Measurements from ENCODE around the gene ITGB6.

GRCh38 chr2:160055726-160056108 is 144.4 kb downstream of the ITGB6 start:
- TF ChIP-seq, protein P1, sequence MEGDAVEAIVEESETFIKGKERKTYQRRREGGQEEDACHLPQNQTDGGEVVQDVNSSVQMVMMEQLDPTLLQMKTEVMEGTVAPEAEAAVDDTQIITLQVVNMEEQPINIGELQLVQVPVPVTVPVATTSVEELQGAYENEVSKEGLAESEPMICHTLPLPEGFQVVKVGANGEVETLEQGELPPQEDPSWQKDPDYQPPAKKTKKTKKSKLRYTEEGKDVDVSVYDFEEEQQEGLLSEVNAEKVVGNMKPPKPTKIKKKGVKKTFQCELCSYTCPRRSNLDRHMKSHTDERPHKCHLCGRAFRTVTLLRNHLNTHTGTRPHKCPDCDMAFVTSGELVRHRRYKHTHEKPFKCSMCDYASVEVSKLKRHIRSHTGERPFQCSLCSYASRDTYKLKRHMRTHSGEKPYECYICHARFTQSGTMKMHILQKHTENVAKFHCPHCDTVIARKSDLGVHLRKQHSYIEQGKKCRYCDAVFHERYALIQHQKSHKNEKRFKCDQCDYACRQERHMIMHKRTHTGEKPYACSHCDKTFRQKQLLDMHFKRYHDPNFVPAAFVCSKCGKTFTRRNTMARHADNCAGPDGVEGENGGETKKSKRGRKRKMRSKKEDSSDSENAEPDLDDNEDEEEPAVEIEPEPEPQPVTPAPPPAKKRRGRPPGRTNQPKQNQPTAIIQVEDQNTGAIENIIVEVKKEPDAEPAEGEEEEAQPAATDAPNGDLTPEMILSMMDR (IDR thresholded peaks at IDR 0.05; ENCODE audit: extremely low read depth in 1 of 2, insufficient read depth in 1 of 2, low read depth in 1 of 2, low read length in 2 of 2) = no peak
- TF ChIP-seq EZH2 (IDR thresholded peaks at IDR 0.05; ENCODE audit: borderline replicate concordance, low read depth, low read length, severe bottlenecking) (no peak), MAX (IDR thresholded peaks at IDR 0.05; ENCODE audit: insufficient read depth, insufficient read length) (no peak), POLR2A (IDR thresholded peaks at IDR 0.05; ENCODE audit: low read depth, low read length) (no peak), MYC (IDR thresholded peaks at IDR 0.05; ENCODE audit: low read depth, low read length) (no peak), GATA2 (IDR thresholded peaks at IDR 0.05; ENCODE audit: insufficient read depth, insufficient read length, low read depth, low read length) (no peak)
